ENCODE results near the gene CENPO. TPM values are rescaled to one million over a fixed set of nuclear protein-coding genes. Genes with fewer than 3 reads are reported as not detected.
"Not testable (repeated sequence)": the region's sequence is repeated elsewhere in the genome, so short reads cannot be mapped to it uniquely, and the experiment has no call there.

CENPO gene
- total RNA-seq, 4 donors from 2014 or later, result 4.2 to 8.9 (median 6.3) TPM

DNA sequence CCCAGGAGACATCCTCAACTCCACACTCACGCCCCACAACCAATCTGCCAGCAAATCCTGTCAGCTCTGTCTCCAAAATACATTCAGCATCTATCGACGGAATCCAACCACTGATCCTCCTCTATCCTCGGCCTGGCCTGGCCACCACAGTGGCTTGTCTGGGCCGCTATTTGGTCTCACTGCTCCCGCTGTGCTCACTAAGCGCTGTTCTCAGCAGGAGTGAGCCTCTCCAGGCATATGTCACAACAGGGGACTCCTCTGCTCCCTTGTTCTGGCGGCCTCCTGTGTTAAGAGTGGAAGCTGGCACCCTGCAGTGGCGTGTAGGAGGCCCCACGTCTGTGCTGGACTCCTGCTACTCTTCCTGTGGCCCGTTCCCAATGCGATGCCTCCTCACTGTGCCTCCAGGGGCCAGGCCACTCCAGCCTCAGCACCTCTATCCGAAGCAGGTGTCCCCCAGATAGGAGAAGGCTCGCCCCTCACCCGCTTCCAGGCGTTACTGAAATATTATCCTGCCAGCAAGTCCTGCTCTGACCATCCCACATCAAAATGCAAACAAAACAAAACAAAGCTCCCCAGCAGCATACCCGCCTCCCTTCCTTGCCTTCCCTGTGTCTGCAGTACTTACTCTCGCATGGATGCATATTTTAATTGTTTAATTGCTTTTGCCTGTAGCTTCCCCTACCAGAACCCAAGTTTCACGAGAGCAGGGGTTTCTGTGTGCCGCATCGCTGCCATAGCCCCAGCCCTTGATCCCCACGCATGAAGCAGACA is 39.9 kb downstream of the CENPO start:
- no peak overlapping the region for H3K4me3 ChIP-seq (replicated peaks in 1 of 3)
- H3K9me3 ChIP-seq, result no peaks in the 10 kb centered on the region
- WGBS, 2 donors, result 93 to 96% methylated on average over 20 to 22 of the region's 22 CpGs
- H3K36me3 ChIP-seq, result no peaks in the 10 kb centered on the region
- H3K27me3 ChIP-seq, result no peaks in the 10 kb centered on the region
- TF ChIP-seq, protein P1, sequence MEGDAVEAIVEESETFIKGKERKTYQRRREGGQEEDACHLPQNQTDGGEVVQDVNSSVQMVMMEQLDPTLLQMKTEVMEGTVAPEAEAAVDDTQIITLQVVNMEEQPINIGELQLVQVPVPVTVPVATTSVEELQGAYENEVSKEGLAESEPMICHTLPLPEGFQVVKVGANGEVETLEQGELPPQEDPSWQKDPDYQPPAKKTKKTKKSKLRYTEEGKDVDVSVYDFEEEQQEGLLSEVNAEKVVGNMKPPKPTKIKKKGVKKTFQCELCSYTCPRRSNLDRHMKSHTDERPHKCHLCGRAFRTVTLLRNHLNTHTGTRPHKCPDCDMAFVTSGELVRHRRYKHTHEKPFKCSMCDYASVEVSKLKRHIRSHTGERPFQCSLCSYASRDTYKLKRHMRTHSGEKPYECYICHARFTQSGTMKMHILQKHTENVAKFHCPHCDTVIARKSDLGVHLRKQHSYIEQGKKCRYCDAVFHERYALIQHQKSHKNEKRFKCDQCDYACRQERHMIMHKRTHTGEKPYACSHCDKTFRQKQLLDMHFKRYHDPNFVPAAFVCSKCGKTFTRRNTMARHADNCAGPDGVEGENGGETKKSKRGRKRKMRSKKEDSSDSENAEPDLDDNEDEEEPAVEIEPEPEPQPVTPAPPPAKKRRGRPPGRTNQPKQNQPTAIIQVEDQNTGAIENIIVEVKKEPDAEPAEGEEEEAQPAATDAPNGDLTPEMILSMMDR (IDR thresholded peaks at IDR 0.05), result no peak
- no peak for TF ChIP-seq POLR2A (IDR thresholded peaks at IDR 0.05)
- no peak overlapping the region for H3K27ac ChIP-seq
- no peaks in the 10 kb centered on the region for H3K4me1 ChIP-seq
- intact Hi-C loops (cut with DNase I), result no loop called here
- no peak for DNase-seq

DNA sequence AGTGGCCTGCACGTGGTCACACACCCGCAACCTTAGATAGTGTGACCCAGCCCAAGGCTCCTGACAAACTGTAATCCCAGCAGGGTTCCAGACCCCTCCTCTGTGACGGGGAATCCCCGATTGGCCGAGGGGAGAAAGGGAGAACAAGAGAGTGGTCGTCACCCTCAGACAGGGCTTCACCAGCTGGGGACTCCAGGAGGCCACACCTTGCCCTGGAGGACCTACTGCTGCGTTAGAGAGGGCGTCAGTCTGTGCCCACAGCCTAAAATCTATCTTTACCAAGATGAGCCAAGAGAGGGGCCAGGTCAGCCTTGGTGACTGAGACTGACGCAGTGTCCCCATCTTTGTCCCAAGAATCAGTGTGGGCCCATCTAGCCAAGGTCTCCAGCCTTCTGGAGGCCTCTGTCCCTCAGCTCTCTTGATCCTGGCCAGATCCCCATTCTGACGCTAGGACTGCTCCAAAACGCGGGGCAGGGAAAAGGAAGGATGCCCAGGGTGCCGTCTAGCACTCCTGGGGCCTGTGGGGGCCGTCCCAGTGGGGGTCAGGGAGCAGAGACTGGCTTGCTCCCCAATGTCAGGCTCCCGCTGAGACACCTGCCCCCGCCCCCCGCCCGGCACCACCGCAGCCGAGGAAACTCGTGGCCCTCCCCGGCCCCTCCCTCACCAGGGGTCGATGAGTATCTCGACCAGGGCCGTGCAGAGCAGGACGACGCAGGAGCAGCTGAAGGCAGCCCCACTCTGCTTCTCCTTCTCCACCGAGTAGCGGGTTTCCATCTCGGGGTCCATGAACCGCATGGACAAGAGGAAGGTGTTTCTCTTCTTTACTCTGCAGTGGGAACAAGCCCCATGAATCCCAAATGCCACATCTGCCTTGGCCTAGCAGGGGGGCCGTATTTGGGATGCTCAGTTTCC is 40.9 kb downstream of the CENPO start:
- no peaks in the 10 kb centered on the region for H3K36me3 ChIP-seq
- no peak overlapping the region for H3K27ac ChIP-seq
- DNase-seq, result no peak
- WGBS, 2 donors, result 92 to 93% methylated on average over 12 to 25 of the region's 32 CpGs
- intact Hi-C loops (cut with DNase I), result no loop called here
- H3K27me3 ChIP-seq, result no peaks in the 10 kb centered on the region
- TF ChIP-seq, protein P1 (IDR thresholded peaks at IDR 0.05), result no peak
- TF ChIP-seq POLR2A (IDR thresholded peaks at IDR 0.05), result no peak
- no peak overlapping the region for H3K4me3 ChIP-seq (replicated peaks in 1 of 3)
- H3K9me3 ChIP-seq, result no peaks in the 10 kb centered on the region
- no peaks in the 10 kb centered on the region for H3K4me1 ChIP-seq

DNA sequence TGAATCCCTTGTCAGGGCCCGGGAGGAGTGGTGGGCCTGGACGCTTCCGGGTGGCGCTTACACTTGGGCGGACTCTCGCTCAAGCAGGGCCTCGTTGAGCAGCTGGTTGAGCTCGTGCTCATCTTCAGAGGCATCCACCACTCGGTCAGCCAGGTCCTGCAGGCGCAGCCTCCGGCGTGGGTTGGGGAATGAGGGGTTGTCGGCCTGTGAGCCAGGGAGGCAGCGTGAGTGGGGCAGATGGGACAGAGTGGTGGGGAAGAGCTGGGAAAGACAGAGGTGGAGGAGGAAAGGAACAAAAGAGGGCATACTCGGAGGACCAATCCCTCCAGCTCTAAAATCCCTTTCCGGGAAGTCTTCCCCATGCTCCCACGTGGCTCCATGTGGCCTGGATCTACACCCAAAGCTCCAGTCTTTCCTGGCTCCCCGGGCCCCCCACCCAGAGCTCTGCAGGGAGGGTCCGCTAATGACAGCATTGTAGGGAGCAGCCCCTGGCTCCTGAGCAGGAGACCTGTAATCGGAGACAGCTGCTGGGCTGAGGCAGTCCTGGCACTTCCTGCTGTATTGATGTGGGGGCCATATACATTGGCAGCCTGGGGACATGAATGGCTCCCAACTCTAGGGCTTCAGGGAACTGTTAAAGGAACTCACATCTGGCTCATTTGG is 41.6 kb downstream of the CENPO start:
- Histone ChIP-seq H3K27ac (no peak overlapping the region), H3K36me3 (no peaks in the 10 kb centered on the region), H3K4me1 (no peaks in the 10 kb centered on the region), H3K27me3 (no peaks in the 10 kb centered on the region), H3K9me3 (no peaks in the 10 kb centered on the region), H3K4me3 (replicated peaks in 1 of 3) (no peak overlapping the region)
- DNase-seq, result no peak
- no peak for TF ChIP-seq POLR2A (IDR thresholded peaks at IDR 0.05)
- TF ChIP-seq, protein P1 (IDR thresholded peaks at IDR 0.05), result no peak
- 96% methylated on average over 15 to 19 of the region's 20 CpGs for WGBS, 2 donors
- intact Hi-C loops (cut with DNase I), result no loop called here

DNA sequence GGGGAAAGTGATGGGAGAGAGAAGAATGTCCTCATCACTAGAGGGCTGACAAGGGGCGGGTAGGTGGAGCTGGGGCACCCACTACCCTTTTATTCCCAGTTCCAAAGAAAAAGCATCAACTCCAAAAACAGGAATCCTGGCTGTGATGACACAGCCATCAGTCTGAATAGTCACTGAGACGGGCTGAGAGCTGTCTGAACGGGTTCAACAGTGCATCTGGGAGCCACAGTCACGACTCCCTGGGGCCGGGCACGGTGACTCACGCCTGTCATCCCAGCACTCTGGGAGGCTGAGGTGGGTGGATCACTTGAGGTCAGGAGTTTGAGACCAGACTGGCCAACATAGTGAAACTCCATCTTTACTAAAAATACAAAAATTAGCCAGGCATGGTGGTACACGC is 42.2 kb downstream of the CENPO start:
- H3K4me1 ChIP-seq; H3K9me3 ChIP-seq; H3K4me3 ChIP-seq (replicated peaks in 1 of 3); intact Hi-C loops (cut with DNase I); H3K27me3 ChIP-seq; H3K27ac ChIP-seq; H3K36me3 ChIP-seq; DNase-seq: not testable (repeated sequence)
- 95% methylated on average over 8 of the region's 8 CpGs for WGBS, 2 donors

DNA sequence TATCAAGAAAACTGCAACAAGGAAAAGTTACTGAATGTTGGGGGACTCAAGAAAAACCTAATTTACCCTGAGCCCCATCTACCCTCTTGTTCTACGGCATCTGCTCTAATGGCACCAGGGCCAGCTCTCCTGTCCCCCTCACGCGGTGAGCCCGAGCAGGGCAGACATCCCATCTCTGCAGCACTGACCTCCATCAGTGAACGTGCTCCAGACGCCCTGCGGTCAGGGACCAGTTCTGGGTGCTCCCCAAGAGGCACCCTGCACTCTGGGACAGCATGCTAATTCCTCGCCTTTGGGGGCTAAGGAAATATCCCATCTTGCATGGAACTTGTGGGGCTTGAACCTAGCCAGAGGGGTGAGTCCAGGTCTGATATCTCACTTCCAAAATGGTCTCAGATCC is 43.0 kb downstream of the CENPO start:
- no peak for DNase-seq
- TF ChIP-seq, protein P1 (IDR thresholded peaks at IDR 0.05), result no peak
- no peak for TF ChIP-seq POLR2A (IDR thresholded peaks at IDR 0.05)
- intact Hi-C loops (cut with DNase I), result no loop called here
- H3K9me3 ChIP-seq, result no peaks in the 10 kb centered on the region
- no peak overlapping the region for H3K4me3 ChIP-seq (replicated peaks in 1 of 3)
- WGBS, 2 donors, result 92 to 98% methylated on average over 6 of the region's 8 CpGs
- H3K4me1 ChIP-seq, result no peaks in the 10 kb centered on the region
- H3K36me3 ChIP-seq, result no peaks in the 10 kb centered on the region
- no peaks in the 10 kb centered on the region for H3K27me3 ChIP-seq
- no peak overlapping the region for H3K27ac ChIP-seq

All from thyroid gland (tissue), 4 donors.